ENCODE data around the gene FBXL4. TPM values are rescaled to one million over a fixed set of nuclear protein-coding genes. Genes with fewer than 3 reads are reported as not detected.

Gene FBXL4
- total and polyA plus RNA-seq, 4 donors = 3.5 to 35.0 (median 9.4) TPM

GRCh38 chr6:98905759-98906158, 42.0 kb downstream of the FBXL4 start:
- peaks cover 0 to 2% (median 0%) of the 10 kb centered on the region in 4 donors for H3K9me3 ChIP-seq (ENCODE audit: control insufficient read depth in 4 of 4, insufficient read depth in 3 of 4, low read length in 3 of 4)
- DNase-seq (no peak), ATAC-seq (ENCODE audit: insufficient read depth, low FRiP score) (no peak)
- H3K27me3 ChIP-seq (ENCODE audit: control insufficient read depth in 3 of 3, insufficient read depth in 3 of 3, low read length in 2 of 3) = no peaks in the 10 kb centered on the region
- WGBS, 2 donors = 94 to 97% methylated on average over 4 of the region's 4 CpGs
- H3K9ac ChIP-seq (ENCODE audit: insufficient read depth in 1 of 2, low read length in 2 of 2) = no peak overlapping the region
- H3K4me3 ChIP-seq = no peak overlapping the region
- no peak for TF ChIP-seq CTCF (IDR thresholded peaks at IDR 0.05; ENCODE audit: control extremely low read depth, extremely low read depth)
- no peak overlapping the region for H3K27ac ChIP-seq (ENCODE audit: low read depth in 1 of 2, low read length in 1 of 2)
- H3K4me1 ChIP-seq (ENCODE audit: control insufficient read depth in 5 of 5, insufficient read depth in 5 of 5, low read length in 5 of 5) = peaks cover 0 to 9% (median 0%) of the 10 kb centered on the region in 5 donors
- H3K36me3 ChIP-seq (ENCODE audit: control insufficient read depth in 4 of 4, insufficient read depth in 4 of 4, low read length in 4 of 4) = peaks cover 0 to 13% (median 5%) of the 10 kb centered on the region in 4 donors

GRCh38 chr6:98904096-98904495, 43.6 kb downstream of the FBXL4 start:
- H3K36me3 ChIP-seq (ENCODE audit: control insufficient read depth in 4 of 4, insufficient read depth in 4 of 4, low read length in 4 of 4) = peaks cover 2 to 15% (median 6%) of the 10 kb centered on the region in 4 donors
- no peak overlapping the region for H3K9ac ChIP-seq (ENCODE audit: insufficient read depth in 1 of 2, low read length in 2 of 2)
- no peak for TF ChIP-seq CTCF (IDR thresholded peaks at IDR 0.05; ENCODE audit: control extremely low read depth, extremely low read depth)
- peak in 2 of 3 donors; percentile 24 to 28 for DNase-seq
- no peaks in the 10 kb centered on the region for H3K27me3 ChIP-seq (ENCODE audit: control insufficient read depth in 3 of 3, insufficient read depth in 3 of 3, low read length in 2 of 3)
- peaks cover 0 to 2% (median 0%) of the 10 kb centered on the region in 4 donors for H3K9me3 ChIP-seq (ENCODE audit: control insufficient read depth in 4 of 4, insufficient read depth in 3 of 4, low read length in 3 of 4)
- H3K27ac ChIP-seq (ENCODE audit: low read depth in 1 of 2, low read length in 1 of 2) = no peak overlapping the region
- ATAC-seq (ENCODE audit: insufficient read depth, low FRiP score) = no peak
- peaks cover 0 to 9% (median 0%) of the 10 kb centered on the region in 5 donors for H3K4me1 ChIP-seq (ENCODE audit: control insufficient read depth in 5 of 5, insufficient read depth in 5 of 5, low read length in 5 of 5)
- no peak overlapping the region for H3K4me3 ChIP-seq

- 81 to 91% methylated on average over 2 of the region's 2 CpGs for WGBS, 2 donors
Measured at GRCh38 chr6:98900706-98901105, 47.0 kb downstream of the FBXL4 start.

More at GRCh38 chr6:98900706-98901105, 47.0 kb downstream of the FBXL4 start:
- no peak for ATAC-seq (ENCODE audit: insufficient read depth, low FRiP score)
- H3K4me3 ChIP-seq = no peak overlapping the region
- peaks cover 8 to 28% (median 14%) of the 10 kb centered on the region in 4 donors for H3K36me3 ChIP-seq (ENCODE audit: control insufficient read depth in 4 of 4, insufficient read depth in 4 of 4, low read length in 4 of 4)
- peak in 2 of 3 donors; percentile 37 to 68 for DNase-seq
- H3K9me3 ChIP-seq (ENCODE audit: control insufficient read depth in 4 of 4, insufficient read depth in 3 of 4, low read length in 3 of 4) = peaks cover 0 to 3% (median 1%) of the 10 kb centered on the region in 4 donors
- H3K4me1 ChIP-seq (ENCODE audit: control insufficient read depth in 5 of 5, insufficient read depth in 5 of 5, low read length in 5 of 5) = peaks cover 0 to 9% (median 0%) of the 10 kb centered on the region in 5 donors
- H3K27me3 ChIP-seq (ENCODE audit: control insufficient read depth in 3 of 3, insufficient read depth in 3 of 3, low read length in 2 of 3) = no peaks in the 10 kb centered on the region
- TF ChIP-seq CTCF (IDR thresholded peaks at IDR 0.05; ENCODE audit: control extremely low read depth, extremely low read depth) = no peak
- H3K27ac ChIP-seq (ENCODE audit: low read depth in 1 of 2, low read length in 1 of 2) = no peak overlapping the region
- H3K9ac ChIP-seq (ENCODE audit: insufficient read depth in 1 of 2, low read length in 2 of 2) = no peak overlapping the region
